GM21390 (cell line): ENCODE results near the gene PHF21B.

ENCODE experiments used
- ATAC-seq: cut with Tn5 transposase; IDR thresholded peaks from one replicate; pipeline ENCODE4 v1.9.1; 2021; ENCODE audit not compliant: unreplicated experiment

Gene PHF21B

GRCh38 chr22:44847380-44847779, 162.4 kb downstream of the PHF21B start:
- ATAC-seq: no peak

GRCh38 chr22:44846726-44847275, 163.0 kb downstream of the PHF21B start:
- ATAC-seq: no peak

GRCh38 chr22:44845796-44846720, 163.7 kb downstream of the PHF21B start:
- no peak for ATAC-seq

- ATAC-seq: no peak
Observed at GRCh38 chr22:44845191-44845590, 164.6 kb downstream of the PHF21B start.

GRCh38 chr22:44842417-44842816, 167.4 kb downstream of the PHF21B start:
- ATAC-seq: no peak

GRCh38 chr22:44840611-44841322, 169.0 kb downstream of the PHF21B start:
- no peak for ATAC-seq

- no peak for ATAC-seq
Observed at GRCh38 chr22:44839721-44840120, 170.1 kb downstream of the PHF21B start.

- no peak for ATAC-seq
Observed at GRCh38 chr22:44839061-44839460, 170.7 kb downstream of the PHF21B start.

- ATAC-seq: no peak
Observed at GRCh38 chr22:44838316-44839016, 171.3 kb downstream of the PHF21B start.

GRCh38 chr22:44837481-44837880, 172.3 kb downstream of the PHF21B start:
- ATAC-seq: no peak

GRCh38 chr22:44834065-44834464, 175.7 kb downstream of the PHF21B start:
- ATAC-seq: no peak

- no peak for ATAC-seq
Observed at GRCh38 chr22:44831885-44832284, 177.9 kb downstream of the PHF21B start.
